H9 (cell line): ENCODE data around the gene OR5K2. TPM values are rescaled to one million over a fixed set of nuclear protein-coding genes. Genes with fewer than 3 reads are reported as not detected.

Experiments used
- DNase-seq: peaks from one replicate; pipeline ENCODE4 v3.0.0-alpha.2; 2017
- H2AFZ ChIP-seq: one replicate; pipeline ENCODE4 v1.6.1; 2013; ENCODE audit warnings: mild to moderate bottlenecking, low read length, control low read depth, moderate library complexity
- H2AK5ac ChIP-seq: 2 replicates; pipeline ENCODE4 v1.6.1; 2013; ENCODE audit warnings: low read length, control low read depth, mixed read lengths; ENCODE audit not compliant: insufficient read length
- H2BK120ac ChIP-seq: one replicate; pipeline ENCODE4 v1.6.1; 2013; ENCODE audit warnings: low read depth, mild to moderate bottlenecking, low read length, control low read depth, inconsistent platforms; ENCODE audit not compliant: poor library complexity, severe bottlenecking
- H2BK12ac ChIP-seq: 2 replicates; pipeline ENCODE4 v1.6.1; 2013; ENCODE audit warnings: low read length, control low read depth, mixed read lengths, low read depth; ENCODE audit not compliant: insufficient read length
- H2BK15ac ChIP-seq: 2 replicates; pipeline ENCODE4 v1.6.1; 2013; ENCODE audit warnings: low read depth, low read length, control low read depth
- H2BK20ac ChIP-seq: one replicate; pipeline ENCODE4 v1.6.1; 2013; ENCODE audit warnings: low read depth, mild to moderate bottlenecking, low read length, control low read depth, inconsistent platforms; ENCODE audit not compliant: poor library complexity, severe bottlenecking
- H2BK5ac ChIP-seq: 2 replicates; pipeline ENCODE4 v1.6.1; 2013; ENCODE audit warnings: low read length, control low read depth, mixed read lengths; ENCODE audit not compliant: insufficient read length
- H3K14ac ChIP-seq: 2 replicates; pipeline ENCODE4 v1.6.1; 2013; ENCODE audit warnings: low read length, control low read depth; ENCODE audit not compliant: insufficient read depth
- H3K18ac ChIP-seq: 2 replicates; pipeline ENCODE4 v1.6.1; 2013; ENCODE audit warnings: low read depth, mild to moderate bottlenecking, mixed read lengths, low read length, control low read depth; ENCODE audit not compliant: insufficient read length
- H3K23ac ChIP-seq: 2 replicates; pipeline ENCODE4 v1.6.1; 2013; ENCODE audit warnings: low read length, control low read depth, mixed read lengths, low read depth; ENCODE audit not compliant: insufficient read length
- H3K23me2 ChIP-seq: 2 replicates; pipeline ENCODE4 v1.6.1; 2013; ENCODE audit warnings: low read depth, mild to moderate bottlenecking, mixed read lengths, low read length, control low read depth; ENCODE audit not compliant: insufficient read length, poor library complexity, severe bottlenecking
- H3K27ac ChIP-seq: 2 replicates; pipeline ENCODE4 v1.5.1; 2013; ENCODE audit warnings: low read length, control low read depth, mixed read lengths, low read depth; ENCODE audit not compliant: insufficient read length
- H3K27me3 ChIP-seq: 2 replicates; pipeline ENCODE4 v1.6.1; 2013; ENCODE audit warnings: low read length, control low read depth, inconsistent platforms; ENCODE audit not compliant: insufficient read depth
- H3K4ac ChIP-seq: 2 replicates; pipeline ENCODE4 v1.6.1; 2013; ENCODE audit warnings: low read depth, mild to moderate bottlenecking, control low read depth, inconsistent platforms, low read length, moderate library complexity
- H3K4me1 ChIP-seq: 2 replicates; pipeline ENCODE4 v1.6.1; 2013; ENCODE audit warnings: low read length, control low read depth, inconsistent platforms; ENCODE audit not compliant: insufficient read depth
- H3K4me2 ChIP-seq: 2 replicates; pipeline ENCODE4 v1.6.1; 2013; ENCODE audit warnings: low read length, control low read depth, mixed read lengths; ENCODE audit not compliant: insufficient read length, insufficient read depth
- H3K56ac ChIP-seq: 2 replicates; pipeline ENCODE4 v1.6.1; 2013; ENCODE audit warnings: low read depth, mild to moderate bottlenecking, mixed read lengths, low read length, control low read depth; ENCODE audit not compliant: insufficient read length
- H3K79me1 ChIP-seq: 2 replicates; pipeline ENCODE4 v1.6.1; 2013; ENCODE audit warnings: low read depth, mild to moderate bottlenecking, moderate library complexity, low read length, control low read depth, inconsistent platforms; ENCODE audit not compliant: insufficient read depth, poor library complexity, severe bottlenecking
- H3K79me2 ChIP-seq: 2 replicates; pipeline ENCODE4 v1.6.1; 2013; ENCODE audit warnings: low read length, control low read depth, inconsistent platforms; ENCODE audit not compliant: insufficient read depth
- H3K9ac ChIP-seq: 2 replicates; pipeline ENCODE4 v1.6.1; 2013; ENCODE audit warnings: low read length, control low read depth, mixed read lengths; ENCODE audit not compliant: insufficient read length; ENCODE audit errors: extremely low read depth
- H3K9me3 ChIP-seq: one replicate; pipeline ENCODE4 v1.6.1; 2013; ENCODE audit warnings: low read depth, low read length, inconsistent platforms; ENCODE audit not compliant: control insufficient read depth
- H3T11ph ChIP-seq: one replicate; pipeline ENCODE4 v1.6.1; 2013; ENCODE audit warnings: mild to moderate bottlenecking, low read length, control low read depth, inconsistent platforms
- H4K20me1 ChIP-seq: one replicate; pipeline ENCODE4 v1.6.1; 2013; ENCODE audit not compliant: control insufficient read depth, insufficient read length, insufficient read depth
- H4K5ac ChIP-seq: 2 replicates; pipeline ENCODE4 v1.6.1; 2013; ENCODE audit warnings: low read depth, mild to moderate bottlenecking, mixed read lengths, low read length, control low read depth; ENCODE audit not compliant: insufficient read length
- H4K8ac ChIP-seq: replicated peaks from 2 replicates; pipeline ENCODE4 v1.6.1; 2013; ENCODE audit warnings: low read length, control low read depth, mixed read lengths, low read depth; ENCODE audit not compliant: insufficient read length
- H4K91ac ChIP-seq: 2 replicates; pipeline ENCODE4 v1.6.1; 2013; ENCODE audit warnings: low read depth, mild to moderate bottlenecking, moderate library complexity, mixed read lengths, low read length, control low read depth; ENCODE audit not compliant: insufficient read length
- H3K27ac Mint-ChIP-seq, 3 experiments: 2 replicates in 2 of 3; 3 replicates in 1 of 3; pipeline ENCODE4 v1.8.0; 2020 to 2021; ENCODE audit warnings: mixed read lengths in 3 of 3, mild to moderate bottlenecking in 1 of 3, moderate library complexity in 1 of 3
- H3K27me3 Mint-ChIP-seq: 2 replicates; pipeline ENCODE4 v1.8.0; 2021; ENCODE audit warnings: low read depth, mild to moderate bottlenecking, moderate library complexity, mixed read lengths
- H3K36me3 Mint-ChIP-seq, 3 experiments: 2 replicates in 2 of 3; 3 replicates in 1 of 3; pipeline ENCODE4 v1.8.0; 2020 to 2021; ENCODE audit warnings: low read depth in 3 of 3, mixed read lengths in 3 of 3; ENCODE audit not compliant: insufficient read depth in 1 of 3
- H3K4me1 Mint-ChIP-seq, 2 experiments: 2 replicates each; pipeline ENCODE4 v1.8.0; 2020; ENCODE audit warnings: mixed read lengths in 2 of 2
- H3K4me3 Mint-ChIP-seq, 2 experiments: 2 replicates in 1 of 2; 3 replicates in 1 of 2; pipeline ENCODE4 v1.8.0; 2020 to 2021; ENCODE audit warnings: mild to moderate bottlenecking in 2 of 2, mixed read lengths in 2 of 2, moderate library complexity in 1 of 2
- H3K9me3 Mint-ChIP-seq, 2 experiments: 2 replicates in 1 of 2; 3 replicates in 1 of 2; pipeline ENCODE4 v1.8.0; 2020; ENCODE audit warnings: mild to moderate bottlenecking in 2 of 2, mixed read lengths in 2 of 2, moderate library complexity in 1 of 2
- CTCF ChIP-seq: fragments of 200-600 bp; sonication (generic); conservative IDR thresholded peaks from 3 replicates; pipeline ENCODE4 v1.8.0; 2021; ENCODE audit warnings: antibody characterized with exemption, mild to moderate bottlenecking
- total RNA-seq: library from RNA; stranded (reverse); gene quantifications from 2 replicates; pipeline ENCODE4 v1.2.1, GENCODE V29; 2021

The OR5K2 gene
- total RNA-seq, 1 experiment from 2014 or later: not detected

GRCh38 chr3:98453827-98454226 is 43.7 kb upstream of the OR5K2 start:
- no peak overlapping the region for H4K5ac ChIP-seq

More at GRCh38 chr3:98453827-98454226, 43.7 kb upstream of the OR5K2 start:
- DNase-seq: no peak
- Histone ChIP-seq H3K9ac (no peak overlapping the region), H3K18ac (no peak overlapping the region), H2BK120ac (no peak overlapping the region), H2BK5ac (no peak overlapping the region), H4K8ac (no peak overlapping the region), H3K56ac (no peak overlapping the region), H4K91ac (no peak overlapping the region), H3K27me3 (no peaks in the 10 kb centered on the region), H3K23me2 (no peaks in the 10 kb centered on the region), H3K14ac (no peak overlapping the region), H2BK15ac (no peak overlapping the region), H3K4me2 (no peak overlapping the region), H3K79me2 (no peaks in the 10 kb centered on the region), H3T11ph (no peak overlapping the region), H3K27ac (no peak overlapping the region), H3K4ac (no peak overlapping the region), H3K79me1 (no peaks in the 10 kb centered on the region), H2AK5ac (no peak overlapping the region), H3K9me3 (no peaks in the 10 kb centered on the region), H2BK20ac (no peak overlapping the region), H2BK12ac (no peak overlapping the region), H3K4me1 (no peaks in the 10 kb centered on the region), H4K20me1 (no peaks in the 10 kb centered on the region), H3K23ac (no peak overlapping the region), H2AFZ (no peak overlapping the region)
- Mint-ChIP-seq H3K4me1 (no peaks in the 10 kb centered on the region), H3K9me3 (no peaks in the 10 kb centered on the region; a peak in 2 of 5 replicates), H3K4me3 (no peak overlapping the region), H3K36me3 (no peaks in the 10 kb centered on the region), H3K27ac (no peak overlapping the region), H3K27me3 (no peaks in the 10 kb centered on the region)
- TF ChIP-seq CTCF: no peak
